ENCODE measurements around the gene E2F4. TPM values are rescaled to one million over a fixed set of nuclear protein-coding genes. Genes with fewer than 3 reads are reported as not detected.

The E2F4 gene
- polyA plus RNA-seq, 2 of the 4 experiments (the other 2 are of a cell fraction): 65.1 to 66.6 TPM

DNA sequence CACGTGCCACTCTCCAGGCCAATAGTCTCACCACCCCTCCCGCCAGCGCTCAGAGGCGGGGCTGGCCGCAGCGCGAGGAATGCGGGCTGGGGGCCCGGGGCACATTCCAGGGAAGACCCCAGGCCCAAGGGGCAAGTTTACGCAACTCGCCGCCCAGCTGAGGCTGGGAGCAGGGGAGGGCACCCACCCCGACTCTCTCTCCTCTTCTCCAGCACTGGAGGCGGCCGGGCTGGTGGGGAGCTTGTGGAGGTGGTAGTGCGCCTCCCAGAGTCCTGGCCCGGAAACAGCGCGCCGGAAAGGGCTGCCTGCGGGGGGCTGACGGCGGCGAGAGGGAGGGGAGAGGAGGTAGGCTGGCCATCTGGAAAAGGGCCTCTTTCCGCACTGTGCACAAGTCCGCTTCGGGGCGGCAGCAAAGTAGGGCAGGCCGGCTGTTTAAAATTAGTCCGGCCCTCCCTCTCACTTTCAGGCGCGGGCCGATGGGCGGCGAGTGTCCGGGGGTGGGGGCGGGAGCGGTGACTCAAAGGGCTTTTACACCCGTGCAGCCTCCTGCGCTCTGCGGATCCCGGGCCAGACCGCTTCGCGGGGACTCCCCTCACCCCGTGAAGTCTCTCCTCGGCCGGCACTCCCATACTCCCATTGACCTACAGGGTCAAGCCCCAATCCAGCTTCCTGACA is 54.3 kb downstream of the E2F4 start (continued):
- TF ChIP-seq PHF8 (IDR thresholded peaks at IDR 0.05; ENCODE audit: borderline replicate concordance, low read depth): no peak; the same call in 1 of the 2 replicates
- no peak for TF ChIP-seq ZSCAN20 (CRISPR knock-in tag; IDR thresholded peaks at IDR 0.05)
- no peak for TF ChIP-seq HEYL (CRISPR knock-in tag; IDR thresholded peaks at IDR 0.05)
- no peak for TF ChIP-seq HOXA7 (CRISPR knock-in tag; IDR thresholded peaks at IDR 0.05)
- no peak for TF ChIP-seq HDAC2 (IDR thresholded peaks at IDR 0.05)
- no peak for TF ChIP-seq POLR2AphosphoS2 (conservative IDR thresholded peaks at IDR 0.05; ENCODE audit: low read length)
- TF ChIP-seq, protein P1, sequence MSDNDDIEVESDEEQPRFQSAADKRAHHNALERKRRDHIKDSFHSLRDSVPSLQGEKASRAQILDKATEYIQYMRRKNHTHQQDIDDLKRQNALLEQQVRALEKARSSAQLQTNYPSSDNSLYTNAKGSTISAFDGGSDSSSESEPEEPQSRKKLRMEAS (IDR thresholded peaks at IDR 0.05): peak; percentile 94; the same call in 1 of the 2 replicates
- TF ChIP-seq KDM5A (IDR thresholded peaks at IDR 0.05): no peak; the same call in 1 of the 2 replicates
- TF ChIP-seq POLR2A (IDR thresholded peaks at IDR 0.05; ENCODE audit: low read length): peak; percentile 23; the same call in 1 of the 2 replicates
- no peak for TF ChIP-seq FOXS1 (CRISPR knock-in tag; IDR thresholded peaks at IDR 0.05)
- no peak for TF ChIP-seq EHMT2 (IDR thresholded peaks at IDR 0.05; ENCODE audit: low read depth)
- TF ChIP-seq, protein P2, sequence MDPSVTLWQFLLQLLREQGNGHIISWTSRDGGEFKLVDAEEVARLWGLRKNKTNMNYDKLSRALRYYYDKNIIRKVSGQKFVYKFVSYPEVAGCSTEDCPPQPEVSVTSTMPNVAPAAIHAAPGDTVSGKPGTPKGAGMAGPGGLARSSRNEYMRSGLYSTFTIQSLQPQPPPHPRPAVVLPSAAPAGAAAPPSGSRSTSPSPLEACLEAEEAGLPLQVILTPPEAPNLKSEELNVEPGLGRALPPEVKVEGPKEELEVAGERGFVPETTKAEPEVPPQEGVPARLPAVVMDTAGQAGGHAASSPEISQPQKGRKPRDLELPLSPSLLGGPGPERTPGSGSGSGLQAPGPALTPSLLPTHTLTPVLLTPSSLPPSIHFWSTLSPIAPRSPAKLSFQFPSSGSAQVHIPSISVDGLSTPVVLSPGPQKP (IDR thresholded peaks at IDR 0.05; ENCODE audit: low read depth, low read length): no peak
- TF ChIP-seq JUNB (IDR thresholded peaks at IDR 0.05): no peak
- TF ChIP-seq, protein P3, sequence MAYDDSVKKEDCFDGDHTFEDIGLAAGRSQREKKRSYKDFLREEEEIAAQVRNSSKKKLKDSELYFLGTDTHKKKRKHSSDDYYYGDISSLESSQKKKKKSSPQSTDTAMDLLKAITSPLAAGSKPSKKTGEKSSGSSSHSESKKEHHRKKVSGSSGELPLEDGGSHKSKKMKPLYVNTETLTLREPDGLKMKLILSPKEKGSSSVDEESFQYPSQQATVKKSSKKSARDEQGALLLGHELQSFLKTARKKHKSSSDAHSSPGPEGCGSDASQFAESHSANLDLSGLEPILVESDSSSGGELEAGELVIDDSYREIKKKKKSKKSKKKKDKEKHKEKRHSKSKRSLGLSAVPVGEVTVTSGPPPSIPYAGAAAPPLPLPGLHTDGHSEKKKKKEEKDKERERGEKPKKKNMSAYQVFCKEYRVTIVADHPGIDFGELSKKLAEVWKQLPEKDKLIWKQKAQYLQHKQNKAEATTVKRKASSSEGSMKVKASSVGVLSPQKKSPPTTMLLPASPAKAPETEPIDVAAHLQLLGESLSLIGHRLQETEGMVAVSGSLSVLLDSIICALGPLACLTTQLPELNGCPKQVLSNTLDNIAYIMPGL (CRISPR knock-in tag; IDR thresholded peaks at IDR 0.05; ENCODE audit: borderline replicate concordance): no peak
- TF ChIP-seq, protein P4, sequence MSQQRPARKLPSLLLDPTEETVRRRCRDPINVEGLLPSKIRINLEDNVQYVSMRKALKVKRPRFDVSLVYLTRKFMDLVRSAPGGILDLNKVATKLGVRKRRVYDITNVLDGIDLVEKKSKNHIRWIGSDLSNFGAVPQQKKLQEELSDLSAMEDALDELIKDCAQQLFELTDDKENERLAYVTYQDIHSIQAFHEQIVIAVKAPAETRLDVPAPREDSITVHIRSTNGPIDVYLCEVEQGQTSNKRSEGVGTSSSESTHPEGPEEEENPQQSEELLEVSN (IDR thresholded peaks at IDR 0.05; ENCODE audit: borderline replicate concordance, low read depth): peak; percentile 90; the same call in 1 of the 2 replicates
- TF ChIP-seq RARB (CRISPR knock-in tag; IDR thresholded peaks at IDR 0.05): no peak
- TF ChIP-seq, protein P5, sequence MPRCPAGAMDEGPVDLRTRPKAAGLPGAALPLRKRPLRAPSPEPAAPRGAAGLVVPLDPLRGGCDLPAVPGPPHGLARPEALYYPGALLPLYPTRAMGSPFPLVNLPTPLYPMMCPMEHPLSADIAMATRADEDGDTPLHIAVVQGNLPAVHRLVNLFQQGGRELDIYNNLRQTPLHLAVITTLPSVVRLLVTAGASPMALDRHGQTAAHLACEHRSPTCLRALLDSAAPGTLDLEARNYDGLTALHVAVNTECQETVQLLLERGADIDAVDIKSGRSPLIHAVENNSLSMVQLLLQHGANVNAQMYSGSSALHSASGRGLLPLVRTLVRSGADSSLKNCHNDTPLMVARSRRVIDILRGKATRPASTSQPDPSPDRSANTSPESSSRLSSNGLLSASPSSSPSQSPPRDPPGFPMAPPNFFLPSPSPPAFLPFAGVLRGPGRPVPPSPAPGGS (IDR thresholded peaks at IDR 0.05): no peak
- TF ChIP-seq JUN (IDR thresholded peaks at IDR 0.05): peak in 1 of 2 experiments; percentile 57; a peak in 2 of 5 replicates
- no peak for TF ChIP-seq TP53 (CRISPR knock-in tag; IDR thresholded peaks at IDR 0.05)
- TF ChIP-seq NFE2L2 (conservative IDR thresholded peaks at IDR 0.05; ENCODE audit: low read length): no peak
- TF ChIP-seq RAD21 (conservative IDR thresholded peaks at IDR 0.05 in 1 of 2, IDR thresholded peaks at IDR 0.05 in 1 of 2): peak; percentile 9 to 41; a peak in 3 of 5 replicates
- no peak for TF ChIP-seq NPAS2 (CRISPR knock-in tag; IDR thresholded peaks at IDR 0.05; ENCODE audit: borderline replicate concordance)
- no peak for TF ChIP-seq NR3C1 (IDR thresholded peaks at IDR 0.05)
- TF ChIP-seq BHLHE40 (IDR thresholded peaks at IDR 0.05; ENCODE audit: low read depth, low read length): no peak
